NB4 (cell line): Measurements from ENCODE around the gene AKT1.

Experiments used
- CTCF ChIP-seq: IDR thresholded peaks from one replicate; pipeline ENCODE4 v1.5.1; 2012; ENCODE audit warnings: low read depth, low read length
- MAX ChIP-seq: IDR thresholded peaks from 2 replicates; pipeline ENCODE4 v1.6.1; 2011; ENCODE audit warnings: low read depth, low read length
- MYC ChIP-seq: IDR thresholded peaks from 2 replicates; pipeline ENCODE4 v1.6.1; 2011; ENCODE audit warnings: low read depth, low read length
- POLR2A ChIP-seq: IDR thresholded peaks from 2 replicates; pipeline ENCODE4 v1.6.1; 2011; ENCODE audit warnings: mild to moderate bottlenecking; ENCODE audit not compliant: insufficient read length; ENCODE audit errors: extremely low read depth

- TF ChIP-seq CTCF (no peak), MAX (no peak), POLR2A (no peak), MYC (no peak)
Observed at GRCh38 chr14:104772707-104773504, 22.6 kb downstream of the AKT1 start.
